Endothelial cell of umbilical vein (primary cell): ENCODE data around the gene MGLL. TPM values are rescaled to one million over a fixed set of nuclear protein-coding genes. Genes with fewer than 3 reads are reported as not detected.

Experiments used
- BruUV-seq: library from RNA; stranded (reverse); fragments of 400-500 nt; replicated peaks from 2 replicates; lab custom pipeline; 2021; lab: Mats Ljungman, UMichigan
- CTCF ChIA-PET: fragments of 300-600, 350-600 bp; sonication (Branson Sonifier 250); formaldehyde crosslinking; loops from one replicate; lab custom pipeline; 2021; ENCODE audit warnings: antibody characterized with exemption, inconsistent platforms; lab: Charles Lee
- POLR2A ChIA-PET: fragments of 300-600, 350-600 bp; sonication (Branson Sonifier 250); formaldehyde crosslinking; loops from one replicate; lab custom pipeline; 2021; ENCODE audit warnings: antibody characterized with exemption, inconsistent platforms; lab: Charles Lee
- DNase-seq: peaks from one replicate; pipeline ENCODE4 v3.0.0-alpha.2; 2011; ENCODE audit warnings: low read depth, low spot score
- FAIRE-seq: peaks from 2 replicates; lab custom pipeline; 2011; peaks lifted over from hg19 to GRCh38; lab: Jason Lieb, UNC
- H2AFZ ChIP-seq: 2 replicates; pipeline ENCODE4 v1.6.0; 2012; ENCODE audit warnings: low read depth, low read length, control low read depth, inconsistent platforms
- H3K27ac ChIP-seq: 2 replicates; pipeline ENCODE4 v1.5.1; 2011; ENCODE audit warnings: low read depth, mild to moderate bottlenecking, control low read depth, low read length, moderate library complexity; ENCODE audit not compliant: insufficient read depth
- H3K27me3 ChIP-seq, 2 experiments: 2 replicates each; pipeline versions ENCODE4 v1.6.0 to v1.6.1; 2011; ENCODE audit warnings: low read length in 2 of 2, mixed read lengths in 1 of 2; ENCODE audit not compliant: control insufficient read depth in 2 of 2, insufficient read depth in 2 of 2
- H3K36me3 ChIP-seq, 2 experiments: 2 replicates in 1 of 2; 3 replicates in 1 of 2; pipeline ENCODE4 v1.5.1; 2011; ENCODE audit warnings: low read length in 2 of 2, mild to moderate bottlenecking in 1 of 2, moderate library complexity in 1 of 2; ENCODE audit not compliant: control insufficient read depth in 2 of 2, insufficient read depth in 2 of 2; ENCODE audit errors: extremely low read depth in 1 of 2
- H3K4me1 ChIP-seq: 3 replicates; pipeline ENCODE4 v1.5.1; 2011; ENCODE audit warnings: mild to moderate bottlenecking, low read length; ENCODE audit not compliant: control insufficient read depth, insufficient read depth; ENCODE audit errors: extremely low read depth
- H3K4me2 ChIP-seq: 2 replicates; pipeline ENCODE4 v1.6.1; 2011; ENCODE audit warnings: low read length, control low read depth, mixed read lengths; ENCODE audit not compliant: insufficient read depth
- H3K4me3 ChIP-seq, 3 experiments: fragments of 200-600 bp in 1 of 3; sonication (generic), shearing (Covaris generic) in 1 of 3; replicated peaks in 1 of 3; 2 replicates each; pipeline ENCODE4 v1.5.1; 2011 to 2016; ENCODE audit warnings: control low read depth in 3 of 3, low read length in 3 of 3, mild to moderate bottlenecking in 2 of 3, inconsistent platforms in 1 of 3, low read depth in 1 of 3, moderate library complexity in 1 of 3; ENCODE audit not compliant: insufficient read depth in 1 of 3
- H3K79me2 ChIP-seq: 2 replicates; pipeline ENCODE4 v1.6.0; 2012; ENCODE audit warnings: low read length, inconsistent platforms; ENCODE audit not compliant: control insufficient read depth, insufficient read depth
- H3K9ac ChIP-seq: replicated peaks from 2 replicates; pipeline ENCODE3; 2011; ENCODE audit warnings: low read length, control low read depth; ENCODE audit not compliant: insufficient read depth; ENCODE audit errors: extremely low read depth
- H3K9me1 ChIP-seq: replicated peaks from 3 replicates; pipeline ENCODE4 v1.6.0; 2011; ENCODE audit warnings: mild to moderate bottlenecking, low read length; ENCODE audit not compliant: control insufficient read depth, insufficient read depth; ENCODE audit errors: extremely low read depth
- H3K9me3 ChIP-seq: replicated peaks from 2 replicates; pipeline ENCODE4 v1.5.1; 2012; ENCODE audit warnings: low read length, inconsistent platforms; ENCODE audit not compliant: control insufficient read depth, insufficient read depth
- H4K20me1 ChIP-seq: replicated peaks from 2 replicates; pipeline ENCODE3; 2011; ENCODE audit warnings: mild to moderate bottlenecking, low read length; ENCODE audit not compliant: control insufficient read depth, insufficient read depth; ENCODE audit errors: extremely low read depth
- EZH2 ChIP-seq: IDR thresholded peaks from 2 replicates; pipeline ENCODE4 v1.6.1; 2012; ENCODE audit warnings: borderline replicate concordance, low read depth, mild to moderate bottlenecking, moderate library complexity, low read length, inconsistent platforms; ENCODE audit not compliant: severe bottlenecking
- FOS ChIP-seq: IDR thresholded peaks from 2 replicates; pipeline ENCODE4 v1.6.1; 2011; ENCODE audit warnings: mild to moderate bottlenecking, low read length, moderate library complexity, borderline replicate concordance; ENCODE audit not compliant: insufficient read depth
- GATA2 ChIP-seq: IDR thresholded peaks from 2 replicates; pipeline ENCODE4 v1.7.0; 2011; ENCODE audit warnings: low read depth, mild to moderate bottlenecking, moderate library complexity, mixed read lengths, low read length; ENCODE audit not compliant: insufficient read length, insufficient read depth
- JUN ChIP-seq: IDR thresholded peaks from 2 replicates; pipeline ENCODE4 v1.6.1; 2011; ENCODE audit warnings: borderline replicate concordance, low read depth; ENCODE audit not compliant: insufficient read length, insufficient read depth
- MYC ChIP-seq: IDR thresholded peaks from one replicate; pipeline ENCODE4 v1.6.1; 2011; ENCODE audit warnings: mild to moderate bottlenecking, low read depth, low read length
- POLR2A ChIP-seq: IDR thresholded peaks from 2 replicates; pipeline ENCODE4 v1.6.1; 2012; ENCODE audit warnings: low read depth, mild to moderate bottlenecking, control low read depth, low read length
- POLR2AphosphoS5 ChIP-seq: IDR thresholded peaks from 2 replicates; pipeline ENCODE4 v1.6.1; 2012; ENCODE audit warnings: low read depth, mild to moderate bottlenecking, control low read depth, low read length, moderate library complexity; ENCODE audit not compliant: insufficient read depth
- dilution Hi-C: fragments of 300-500 bp; cut with MboI; formaldehyde crosslinking; loops from one replicate; pipeline ENCODE4 v1.15.0; 2019; ENCODE audit warnings: low sequenced_read_pairs; ENCODE audit not compliant: extremely low pct_ligation_motif_present
- intact Hi-C: fragments of 100-400 bp; cut with micrococcal nuclease; formaldehyde crosslinking; loops from one replicate; pipeline ENCODE4 v1.10.0; 2022
- polyA plus RNA-seq, 4 experiments: library from polyadenylated mRNA; depleted of rRNA in 3 of 4; stranded (reverse) in 3 of 4; unstranded in 1 of 4; fragments of >200 nt; gene quantifications; 2 replicates each; pipeline versions ENCODE4 v1.2.1 to v1.2.3, GENCODE V29; 2011 to 2012; ENCODE audit warnings: missing spikeins in 1 of 4
- total RNA-seq: library from RNA; stranded (reverse); gene quantifications from 2 replicates; pipeline ENCODE4 v1.2.3, GENCODE V29; 2021
- TF ChIP-seq, protein P1 (sequence below): IDR thresholded peaks from 2 replicates; pipeline ENCODE4 v1.6.1; 2011; ENCODE audit not compliant: insufficient read depth, insufficient read length
- TF ChIP-seq, protein P2 (sequence below), 2 donors: IDR thresholded peaks; 1 replicate in 1 of 2; 2 replicates in 1 of 2; pipeline ENCODE4 v1.5.1; 2011; ENCODE audit warnings: low read length in 2 of 2, mild to moderate bottlenecking in 2 of 2, moderate library complexity in 2 of 2, control low read depth in 1 of 2, inconsistent platforms in 1 of 2, low read depth in 1 of 2; ENCODE audit not compliant: insufficient read depth in 1 of 2; ENCODE audit errors: extremely low read depth in 1 of 2

MGLL gene
- total and polyA plus RNA-seq, 2 donors (not counting 3 experiments of a cell fraction or from before 2014, with no cell fraction given), result 30.7 to 60.2 TPM

DNA sequence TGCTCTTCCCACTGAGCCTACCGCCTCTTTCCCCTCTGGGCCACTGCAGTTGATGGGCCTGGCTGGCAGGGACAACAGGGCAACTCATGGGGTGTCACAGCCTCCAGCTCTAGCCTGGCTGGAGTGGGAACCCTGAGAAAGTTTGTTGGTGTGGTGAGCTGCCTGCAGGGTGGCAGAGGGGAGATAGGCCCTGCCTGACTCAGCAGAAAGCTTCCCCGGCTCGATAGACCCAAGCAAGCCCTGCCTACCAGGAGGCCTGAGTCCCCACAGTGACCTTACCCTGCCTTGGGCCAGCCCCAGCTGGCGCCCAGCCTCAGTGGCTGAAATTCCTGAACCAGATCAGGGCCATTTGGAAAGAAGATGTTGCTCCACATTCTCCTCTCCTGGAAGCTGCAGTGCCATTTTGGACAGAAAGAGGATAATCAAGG is 120.2 kb downstream of the MGLL start:
- POLR2A ChIA-PET, result interaction anchor here (0.6 kb wide), 1 partner anchor 36 kb away, joined by 6 read pairs; no protein-coding TSS in a partner anchor

DNA sequence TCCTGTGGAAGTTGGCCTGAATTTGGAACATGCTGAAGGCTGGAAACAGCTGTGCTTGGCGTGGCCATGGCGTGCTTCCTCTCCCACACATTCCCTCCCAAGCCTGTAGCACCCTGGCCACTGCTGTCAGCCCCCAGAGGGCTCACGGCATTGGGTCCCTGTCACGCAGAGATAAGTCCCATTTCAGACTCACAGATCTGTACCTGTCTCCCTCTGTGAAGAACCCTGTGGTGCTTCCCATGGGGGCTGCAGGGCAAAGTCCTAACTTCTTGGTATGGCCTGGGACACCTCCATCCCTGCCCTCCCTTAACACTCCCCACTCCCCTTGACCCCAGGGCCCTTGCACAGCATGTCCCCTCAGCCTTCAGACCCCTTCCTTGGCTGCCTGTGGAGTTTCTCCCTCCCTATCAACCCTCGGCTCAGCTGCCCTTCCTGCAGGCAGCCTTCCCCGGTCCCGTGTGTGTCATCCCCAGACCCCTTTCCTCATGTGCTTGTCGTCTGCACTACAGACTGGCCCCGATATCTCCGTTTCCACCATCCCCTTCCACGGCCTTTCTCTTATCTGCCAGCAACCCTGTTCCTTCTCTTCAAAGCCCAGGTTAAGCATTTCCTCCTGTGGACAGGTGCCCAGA is 120.9 kb downstream of the MGLL start:
- Histone ChIP-seq H3K9ac (no peak overlapping the region), H3K4me1 (peaks cover 18% of the 10 kb centered on the region), H3K4me3 (no peak overlapping the region), H3K9me3 (no peaks in the 10 kb centered on the region), H2AFZ (no peak overlapping the region), H3K9me1 (no peaks in the 10 kb centered on the region), H4K20me1 (no peaks in the 10 kb centered on the region), H3K27me3 (no peaks in the 10 kb centered on the region), H3K36me3 (no peaks in the 10 kb centered on the region), H3K4me2 (no peak overlapping the region), H3K27ac (no peak overlapping the region), H3K79me2 (peaks cover 1% of the 10 kb centered on the region)
- ChIA-PET POLR2A (interaction anchor here (0.6 kb wide), 1 partner anchor 36 kb away, joined by 6 read pairs; no protein-coding TSS in a partner anchor), CTCF (interaction anchor here (0.6 kb wide), 1 partner anchor 74 kb away, joined by 3 read pairs; no protein-coding TSS in a partner anchor)
- FAIRE-seq (no peak), DNase-seq (peak; percentile 39)
- dilution Hi-C loops, result no loop called here
- intact Hi-C loops, result no loop called here
- TF ChIP-seq POLR2A (no peak), EZH2 (no peak), POLR2AphosphoS5 (no peak), MYC (no peak), FOS (no peak), GATA2 (no peak), JUN (no peak)
- TF ChIP-seq, protein P1, sequence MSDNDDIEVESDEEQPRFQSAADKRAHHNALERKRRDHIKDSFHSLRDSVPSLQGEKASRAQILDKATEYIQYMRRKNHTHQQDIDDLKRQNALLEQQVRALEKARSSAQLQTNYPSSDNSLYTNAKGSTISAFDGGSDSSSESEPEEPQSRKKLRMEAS, result no peak
- TF ChIP-seq, protein P2, sequence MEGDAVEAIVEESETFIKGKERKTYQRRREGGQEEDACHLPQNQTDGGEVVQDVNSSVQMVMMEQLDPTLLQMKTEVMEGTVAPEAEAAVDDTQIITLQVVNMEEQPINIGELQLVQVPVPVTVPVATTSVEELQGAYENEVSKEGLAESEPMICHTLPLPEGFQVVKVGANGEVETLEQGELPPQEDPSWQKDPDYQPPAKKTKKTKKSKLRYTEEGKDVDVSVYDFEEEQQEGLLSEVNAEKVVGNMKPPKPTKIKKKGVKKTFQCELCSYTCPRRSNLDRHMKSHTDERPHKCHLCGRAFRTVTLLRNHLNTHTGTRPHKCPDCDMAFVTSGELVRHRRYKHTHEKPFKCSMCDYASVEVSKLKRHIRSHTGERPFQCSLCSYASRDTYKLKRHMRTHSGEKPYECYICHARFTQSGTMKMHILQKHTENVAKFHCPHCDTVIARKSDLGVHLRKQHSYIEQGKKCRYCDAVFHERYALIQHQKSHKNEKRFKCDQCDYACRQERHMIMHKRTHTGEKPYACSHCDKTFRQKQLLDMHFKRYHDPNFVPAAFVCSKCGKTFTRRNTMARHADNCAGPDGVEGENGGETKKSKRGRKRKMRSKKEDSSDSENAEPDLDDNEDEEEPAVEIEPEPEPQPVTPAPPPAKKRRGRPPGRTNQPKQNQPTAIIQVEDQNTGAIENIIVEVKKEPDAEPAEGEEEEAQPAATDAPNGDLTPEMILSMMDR (IDR thresholded peaks at IDR 0.05; ENCODE audit: extremely low read depth in 1 of 2, insufficient read depth in 1 of 2, low read depth in 1 of 2, low read length in 2 of 2), result no peak
- BruUV-seq, result no TSS peak

More for the DNA sequence above, 120.2 kb downstream of the MGLL start:
- BruUV-seq, result no TSS peak
- no peak for DNase-seq
- no peak overlapping the region for H3K9ac ChIP-seq
- H3K4me2 ChIP-seq, result no peak overlapping the region
- CTCF ChIA-PET, result no interaction called here
- H3K27ac ChIP-seq, result no peak overlapping the region
- H3K27me3 ChIP-seq, result no peaks in the 10 kb centered on the region
- no peaks in the 10 kb centered on the region for H3K36me3 ChIP-seq
- dilution Hi-C loops (no loop called here), intact Hi-C loops (no loop called here)
- no peak for FAIRE-seq
- peaks cover 10% of the 10 kb centered on the region for H3K4me1 ChIP-seq
- no peak for TF ChIP-seq FOS
- TF ChIP-seq GATA2, result no peak
- TF ChIP-seq JUN, result no peak
- no peak for TF ChIP-seq EZH2
- no peak overlapping the region for H3K4me3 ChIP-seq
- H2AFZ ChIP-seq, result no peak overlapping the region
- no peaks in the 10 kb centered on the region for H4K20me1 ChIP-seq
- peaks cover 1% of the 10 kb centered on the region for H3K79me2 ChIP-seq
- H3K9me1 ChIP-seq, result no peaks in the 10 kb centered on the region
- no peaks in the 10 kb centered on the region for H3K9me3 ChIP-seq
